GM23338 (cell line): ENCODE results near the gene FPR1. TPM values are rescaled to one million over a fixed set of nuclear protein-coding genes. Genes with fewer than 3 reads are reported as not detected.
A peak's percentile ranks its signal among the peaks of the same experiment; 100 is the strongest.

Source experiments
- ATAC-seq: fragments of 200-7000 bp; cut with Tn5 transposase; 3 replicates; pipeline ENCODE4 v1.9.1; 2020
- DNase-seq: peaks from one replicate; pipeline ENCODE4 v3.0.0-alpha.2; 2015; ENCODE audit warnings: low spot score
- H2AFZ ChIP-seq: fragments of 200-600 bp; sonication (generic); 2 replicates; pipeline ENCODE4 v1.8.0; 2016; ENCODE audit warnings: antibody characterized with exemption, mild to moderate bottlenecking, moderate library complexity
- H3F3A ChIP-seq: fragments of 200-600 bp; sonication (generic); replicated peaks from 2 replicates; pipeline ENCODE4 v1.8.0; 2017; ENCODE audit warnings: antibody characterized with exemption, mixed run types, low read depth
- H3K27ac ChIP-seq: fragments of 200-600 bp; sonication (generic); 2 replicates; pipeline ENCODE4 v1.6.1; 2016; ENCODE audit warnings: low read depth
- H3K27me3 ChIP-seq: fragments of 200-600 bp; sonication (generic); 2 replicates; pipeline ENCODE4 v1.8.0; 2016; ENCODE audit warnings: mild to moderate bottlenecking, mixed run types, moderate library complexity; ENCODE audit not compliant: insufficient read depth
- H3K36me3 ChIP-seq: fragments of 200-600 bp; sonication (generic); 2 replicates; pipeline ENCODE4 v1.8.0; 2016; ENCODE audit warnings: mild to moderate bottlenecking; ENCODE audit not compliant: insufficient read depth
- H3K4me1 ChIP-seq: fragments of 200-600 bp; sonication (generic); 2 replicates; pipeline ENCODE4 v1.8.0; 2016; ENCODE audit warnings: mild to moderate bottlenecking, moderate library complexity; ENCODE audit not compliant: insufficient read depth
- H3K4me2 ChIP-seq: fragments of 200-600 bp; sonication (generic); 2 replicates; pipeline ENCODE4 v1.7.1; 2017; ENCODE audit warnings: mixed run types
- H3K4me3 ChIP-seq: fragments of 200-600 bp; sonication (generic); 2 replicates; pipeline ENCODE4 v1.6.1; 2016; ENCODE audit warnings: mixed run types
- H3K79me2 ChIP-seq: fragments of 200-600 bp; sonication (generic); replicated peaks from 2 replicates; pipeline ENCODE4 v1.8.0; 2017; ENCODE audit warnings: mild to moderate bottlenecking; ENCODE audit not compliant: insufficient read depth
- H3K9me2 ChIP-seq: fragments of 200-600 bp; sonication (generic); 2 replicates; pipeline ENCODE4 v1.8.0; 2017; ENCODE audit not compliant: insufficient read depth
- H4K20me1 ChIP-seq: fragments of 200-600 bp; sonication (generic); replicated peaks from 2 replicates; pipeline ENCODE4 v1.8.0; 2017; ENCODE audit warnings: mild to moderate bottlenecking; ENCODE audit not compliant: insufficient read depth
- H3K27ac Mint-ChIP-seq: 2 replicates; pipeline ENCODE4 v1.8.0; 2020; ENCODE audit warnings: inconsistent platforms, mild to moderate bottlenecking, moderate library complexity, mixed read lengths
- H3K27me3 Mint-ChIP-seq: 3 replicates; pipeline ENCODE4 v1.8.0; 2022; ENCODE audit warnings: low read depth, mild to moderate bottlenecking, moderate library complexity, mixed read lengths, inconsistent platforms; ENCODE audit not compliant: insufficient read depth, poor library complexity
- H3K36me3 Mint-ChIP-seq: 3 replicates; pipeline ENCODE4 v1.8.0; 2021; ENCODE audit warnings: low read depth, mild to moderate bottlenecking, inconsistent platforms, moderate library complexity, mixed read lengths
- H3K4me1 Mint-ChIP-seq: 3 replicates; pipeline ENCODE4 v1.8.0; 2020; ENCODE audit warnings: mild to moderate bottlenecking, inconsistent platforms, mixed read lengths
- H3K4me3 Mint-ChIP-seq: 3 replicates; pipeline ENCODE4 v1.8.0; 2021; ENCODE audit warnings: moderate library complexity, mild to moderate bottlenecking, inconsistent platforms, mixed read lengths
- H3K9me3 Mint-ChIP-seq: 3 replicates; pipeline ENCODE4 v1.8.0; 2020; ENCODE audit warnings: moderate library complexity, mild to moderate bottlenecking, inconsistent platforms, mixed read lengths
- CREB1 ChIP-seq: fragments of 250-450 bp; sonication (Bioruptor Pico); IDR thresholded peaks from 2 replicates; pipeline ENCODE4 v1.5.0; 2020; ENCODE audit warnings: low read depth, mild to moderate bottlenecking, moderate library complexity
- EZH2 ChIP-seq: fragments of 200-600 bp; sonication (generic); IDR thresholded peaks from one replicate; pipeline ENCODE4 v1.8.0; 2017; ENCODE audit warnings: antibody characterized with exemption, mild to moderate bottlenecking, low read depth; ENCODE audit not compliant: unreplicated experiment
- EZH2phosphoT487 ChIP-seq: fragments of 200-600 bp; sonication (generic); IDR thresholded peaks from one replicate; pipeline ENCODE4 v1.8.1; 2018; ENCODE audit warnings: antibody characterized with exemption; ENCODE audit not compliant: unreplicated experiment
- JUNB ChIP-seq: IDR thresholded peaks from one replicate; pipeline ENCODE4 v1.6.1; 2016; ENCODE audit warnings: antibody characterized with exemption; ENCODE audit not compliant: unreplicated experiment
- POLR2AphosphoS5 ChIP-seq: IDR thresholded peaks from 2 replicates; pipeline ENCODE4 v1.6.1; 2016; ENCODE audit warnings: antibody characterized with exemption, low read depth
- STAT1 ChIP-seq: IDR thresholded peaks from one replicate; pipeline ENCODE4 v1.6.1; 2016; ENCODE audit warnings: antibody characterized with exemption; ENCODE audit not compliant: unreplicated experiment
- ZNF331 ChIP-seq: fragments of 250-450 bp; sonication (Bioruptor Pico); IDR thresholded peaks from 2 replicates; pipeline ENCODE4 v1.5.0; 2020; ENCODE audit warnings: low read depth, mild to moderate bottlenecking, moderate library complexity
- polyA plus RNA-seq: library from polyadenylated mRNA; unstranded; fragments of >200 nt; fragmentation: Nextera tagmentation; extraction: Ambion mirVana; gene quantifications from 2 replicates; pipeline ENCODE4 v1.2.1, GENCODE V29; 2016
- total RNA-seq: library from RNA; depleted of rRNA; stranded (reverse); fragments of >200 nt; shearing (Covaris generic); gene quantifications from 2 replicates; pipeline ENCODE4 v1.2.3, GENCODE V29; 2014
- TF ChIP-seq, protein P1 (sequence below): IDR thresholded peaks from 2 replicates; pipeline ENCODE4 v1.6.1; 2016; ENCODE audit warnings: antibody characterized with exemption
- TF ChIP-seq, protein P2 (sequence below): IDR thresholded peaks from one replicate; pipeline ENCODE4 v1.6.1; 2018; ENCODE audit warnings: antibody characterized with exemption; ENCODE audit not compliant: unreplicated experiment
- TF ChIP-seq, protein P3 (sequence below), 2 experiments: fragments of 200-600 bp in 1 of 2; sonication (generic) in 1 of 2; conservative IDR thresholded peaks; 2 replicates each; pipeline versions ENCODE4 v1.5.1 to v1.6.1; 2016 to 2017; ENCODE audit warnings: antibody characterized with exemption in 2 of 2, low read depth in 2 of 2, mild to moderate bottlenecking in 2 of 2, moderate library complexity in 1 of 2

FPR1 gene
- total and polyA plus RNA-seq, 2 experiments from 2014 or later = not detected

DNA sequence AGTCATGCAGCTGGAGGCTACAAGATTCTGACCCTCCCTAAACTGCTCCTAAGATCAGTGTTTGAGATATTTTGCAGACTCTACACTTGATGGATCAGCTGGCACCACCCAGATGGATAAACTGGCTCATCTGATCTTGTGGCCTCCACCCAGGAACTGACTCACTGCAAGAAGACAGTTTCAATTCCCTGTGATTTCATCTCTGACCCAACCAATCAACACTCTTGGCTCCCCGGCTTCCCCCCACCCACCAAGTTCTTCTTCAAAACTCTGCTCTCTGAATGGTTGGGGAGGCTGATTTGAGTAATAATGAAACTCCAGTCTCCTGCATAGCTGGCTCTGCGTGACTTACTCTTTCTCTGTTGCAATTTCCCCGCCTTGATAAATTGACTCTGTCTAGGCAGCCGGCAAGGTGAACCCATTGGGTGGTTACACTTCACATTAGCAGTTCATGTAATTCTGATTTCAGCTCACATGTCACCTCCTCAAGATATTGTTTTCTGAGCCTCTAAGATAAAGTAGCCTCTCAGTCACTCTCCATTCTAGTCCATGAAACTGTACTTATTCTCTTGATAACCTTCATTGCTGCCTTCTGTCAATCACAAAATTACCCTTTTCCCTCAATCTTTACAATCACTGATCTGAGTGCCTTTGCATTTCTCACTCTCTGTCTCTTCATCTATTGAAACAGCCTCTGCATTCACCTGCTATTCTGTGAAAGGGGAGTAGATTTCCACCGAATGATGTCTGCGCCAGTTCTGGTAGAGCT lies 33.4 kb upstream of the FPR1 start:
- H2AFZ ChIP-seq = peak overlapping the region; percentile 23; the same call in 1 of the 2 replicates
- ATAC-seq (no peak), DNase-seq (peak; percentile 45)
- no peaks in the 10 kb centered on the region for H3K36me3 ChIP-seq
- H3K4me3 ChIP-seq = no peak overlapping the region
- H3K27me3 Mint-ChIP-seq = no peaks in the 10 kb centered on the region
- TF ChIP-seq, protein P1, sequence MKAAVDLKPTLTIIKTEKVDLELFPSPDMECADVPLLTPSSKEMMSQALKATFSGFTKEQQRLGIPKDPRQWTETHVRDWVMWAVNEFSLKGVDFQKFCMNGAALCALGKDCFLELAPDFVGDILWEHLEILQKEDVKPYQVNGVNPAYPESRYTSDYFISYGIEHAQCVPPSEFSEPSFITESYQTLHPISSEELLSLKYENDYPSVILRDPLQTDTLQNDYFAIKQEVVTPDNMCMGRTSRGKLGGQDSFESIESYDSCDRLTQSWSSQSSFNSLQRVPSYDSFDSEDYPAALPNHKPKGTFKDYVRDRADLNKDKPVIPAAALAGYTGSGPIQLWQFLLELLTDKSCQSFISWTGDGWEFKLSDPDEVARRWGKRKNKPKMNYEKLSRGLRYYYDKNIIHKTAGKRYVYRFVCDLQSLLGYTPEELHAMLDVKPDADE = no peak
- TF ChIP-seq, protein P2, sequence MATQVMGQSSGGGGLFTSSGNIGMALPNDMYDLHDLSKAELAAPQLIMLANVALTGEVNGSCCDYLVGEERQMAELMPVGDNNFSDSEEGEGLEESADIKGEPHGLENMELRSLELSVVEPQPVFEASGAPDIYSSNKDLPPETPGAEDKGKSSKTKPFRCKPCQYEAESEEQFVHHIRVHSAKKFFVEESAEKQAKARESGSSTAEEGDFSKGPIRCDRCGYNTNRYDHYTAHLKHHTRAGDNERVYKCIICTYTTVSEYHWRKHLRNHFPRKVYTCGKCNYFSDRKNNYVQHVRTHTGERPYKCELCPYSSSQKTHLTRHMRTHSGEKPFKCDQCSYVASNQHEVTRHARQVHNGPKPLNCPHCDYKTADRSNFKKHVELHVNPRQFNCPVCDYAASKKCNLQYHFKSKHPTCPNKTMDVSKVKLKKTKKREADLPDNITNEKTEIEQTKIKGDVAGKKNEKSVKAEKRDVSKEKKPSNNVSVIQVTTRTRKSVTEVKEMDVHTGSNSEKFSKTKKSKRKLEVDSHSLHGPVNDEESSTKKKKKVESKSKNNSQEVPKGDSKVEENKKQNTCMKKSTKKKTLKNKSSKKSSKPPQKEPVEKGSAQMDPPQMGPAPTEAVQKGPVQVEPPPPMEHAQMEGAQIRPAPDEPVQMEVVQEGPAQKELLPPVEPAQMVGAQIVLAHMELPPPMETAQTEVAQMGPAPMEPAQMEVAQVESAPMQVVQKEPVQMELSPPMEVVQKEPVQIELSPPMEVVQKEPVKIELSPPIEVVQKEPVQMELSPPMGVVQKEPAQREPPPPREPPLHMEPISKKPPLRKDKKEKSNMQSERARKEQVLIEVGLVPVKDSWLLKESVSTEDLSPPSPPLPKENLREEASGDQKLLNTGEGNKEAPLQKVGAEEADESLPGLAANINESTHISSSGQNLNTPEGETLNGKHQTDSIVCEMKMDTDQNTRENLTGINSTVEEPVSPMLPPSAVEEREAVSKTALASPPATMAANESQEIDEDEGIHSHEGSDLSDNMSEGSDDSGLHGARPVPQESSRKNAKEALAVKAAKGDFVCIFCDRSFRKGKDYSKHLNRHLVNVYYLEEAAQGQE = no peak
- TF ChIP-seq JUNB = no peak
- TF ChIP-seq EZH2 = no peak
- TF ChIP-seq CREB1 (CRISPR knock-in tag) = no peak
- TF ChIP-seq ZNF331 (CRISPR knock-in tag) = no peak
- no peaks in the 10 kb centered on the region for H3F3A ChIP-seq
- H3K9me3 Mint-ChIP-seq = peaks cover 22% of the 10 kb centered on the region
- no peaks in the 10 kb centered on the region for H3K79me2 ChIP-seq
- no peaks in the 10 kb centered on the region for H3K4me1 ChIP-seq
- no peaks in the 10 kb centered on the region for H3K4me1 Mint-ChIP-seq
- no peaks in the 10 kb centered on the region; the same call in 1 of the 2 replicates for H3K27me3 ChIP-seq
- H3K27ac Mint-ChIP-seq = no peak overlapping the region
- H4K20me1 ChIP-seq = no peaks in the 10 kb centered on the region
- H3K9me2 ChIP-seq = peaks cover 4% of the 10 kb centered on the region; the same call in 1 of the 2 replicates
- H3K4me2 ChIP-seq = no peak overlapping the region
- H3K4me3 Mint-ChIP-seq = no peak overlapping the region
- no peaks in the 10 kb centered on the region; the same call in 2 of the 3 replicates for H3K36me3 Mint-ChIP-seq
- no peak overlapping the region for H3K27ac ChIP-seq

DNA sequence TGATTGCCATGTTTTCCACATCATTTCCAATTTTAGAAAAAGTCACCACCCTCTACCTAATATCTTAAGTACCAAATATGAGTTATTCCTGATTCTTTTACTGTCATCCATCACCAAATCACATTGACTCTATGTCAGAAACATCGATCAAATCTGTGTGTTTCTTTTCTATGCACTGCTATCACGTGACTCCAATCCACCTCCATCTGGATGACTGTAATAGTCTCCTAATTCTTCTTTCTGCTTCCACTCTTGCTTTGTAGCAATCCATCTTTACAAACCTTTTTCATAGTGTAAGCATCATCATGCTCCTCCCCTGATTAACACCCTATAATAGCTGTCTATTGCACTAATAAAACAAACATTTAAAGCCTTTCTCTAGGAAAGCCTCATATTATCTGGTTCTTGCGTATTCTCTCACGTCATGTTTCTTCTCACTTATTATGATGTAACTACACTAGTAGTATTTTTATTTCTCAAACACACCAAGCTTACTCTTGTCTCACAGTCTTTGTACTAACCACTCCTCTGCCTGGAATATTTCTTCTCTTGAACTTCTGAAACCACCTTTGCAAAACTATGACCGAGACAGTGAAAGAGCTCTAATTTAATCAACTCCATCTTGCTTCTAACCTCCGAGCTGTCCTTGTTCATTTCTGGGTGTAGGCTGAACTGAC lies 32.6 kb upstream of the FPR1 start:
- H3K27me3 ChIP-seq = no peaks in the 10 kb centered on the region; the same call in none of the 2 replicates
- H3K27ac ChIP-seq = no peak overlapping the region
- no peaks in the 10 kb centered on the region; the same call in 1 of the 2 replicates for H3K9me2 ChIP-seq
- Mint-ChIP-seq H3K27ac (no peak overlapping the region), H3K4me1 (no peaks in the 10 kb centered on the region), H3K36me3 (no peaks in the 10 kb centered on the region), H3K9me3 (peaks cover 18% of the 10 kb centered on the region; the same call in 2 of the 3 replicates), H3K4me3 (no peak overlapping the region), H3K27me3 (no peaks in the 10 kb centered on the region)
- H3K4me3 ChIP-seq = no peak overlapping the region
- ATAC-seq (no peak), DNase-seq (no peak)
- no peaks in the 10 kb centered on the region for H3K4me1 ChIP-seq
- H3K4me2 ChIP-seq = no peak overlapping the region
- no peaks in the 10 kb centered on the region for H4K20me1 ChIP-seq
- no peaks in the 10 kb centered on the region for H3K36me3 ChIP-seq
- TF ChIP-seq, protein P1 = no peak
- TF ChIP-seq, protein P2 = no peak
- TF ChIP-seq, protein P3, sequence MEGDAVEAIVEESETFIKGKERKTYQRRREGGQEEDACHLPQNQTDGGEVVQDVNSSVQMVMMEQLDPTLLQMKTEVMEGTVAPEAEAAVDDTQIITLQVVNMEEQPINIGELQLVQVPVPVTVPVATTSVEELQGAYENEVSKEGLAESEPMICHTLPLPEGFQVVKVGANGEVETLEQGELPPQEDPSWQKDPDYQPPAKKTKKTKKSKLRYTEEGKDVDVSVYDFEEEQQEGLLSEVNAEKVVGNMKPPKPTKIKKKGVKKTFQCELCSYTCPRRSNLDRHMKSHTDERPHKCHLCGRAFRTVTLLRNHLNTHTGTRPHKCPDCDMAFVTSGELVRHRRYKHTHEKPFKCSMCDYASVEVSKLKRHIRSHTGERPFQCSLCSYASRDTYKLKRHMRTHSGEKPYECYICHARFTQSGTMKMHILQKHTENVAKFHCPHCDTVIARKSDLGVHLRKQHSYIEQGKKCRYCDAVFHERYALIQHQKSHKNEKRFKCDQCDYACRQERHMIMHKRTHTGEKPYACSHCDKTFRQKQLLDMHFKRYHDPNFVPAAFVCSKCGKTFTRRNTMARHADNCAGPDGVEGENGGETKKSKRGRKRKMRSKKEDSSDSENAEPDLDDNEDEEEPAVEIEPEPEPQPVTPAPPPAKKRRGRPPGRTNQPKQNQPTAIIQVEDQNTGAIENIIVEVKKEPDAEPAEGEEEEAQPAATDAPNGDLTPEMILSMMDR (conservative IDR thresholded peaks at IDR 0.05; ENCODE audit: low read depth in 2 of 2) = no peak
- TF ChIP-seq EZH2phosphoT487 (no peak), JUNB (no peak), STAT1 (no peak), POLR2AphosphoS5 (no peak)
- H3K79me2 ChIP-seq = no peaks in the 10 kb centered on the region
- no peak overlapping the region for H2AFZ ChIP-seq
- H3F3A ChIP-seq = no peaks in the 10 kb centered on the region
